KOPT-K1 (cell line): ENCODE measurements around the gene CAPSL.
"Not testable (repeated sequence)": the region's sequence is repeated elsewhere in the genome, so short reads cannot be mapped to it uniquely, and the experiment has no call there.

ENCODE experiments used
- H3K27ac ChIP-seq: fragments of 200-600 bp; sonication (generic); 2 replicates; pipeline ENCODE4 v1.5.1; 2016; ENCODE audit warnings: antibody characterized with exemption, mild to moderate bottlenecking, low read depth, low read length; ENCODE audit not compliant: poor library complexity, severe bottlenecking
- H3K36me3 ChIP-seq: fragments of 200-600 bp; sonication (generic); 2 replicates; pipeline ENCODE4 v1.5.1; 2017; ENCODE audit warnings: antibody characterized with exemption, mild to moderate bottlenecking, low read length, moderate library complexity; ENCODE audit not compliant: insufficient read depth
- H3K9me3 ChIP-seq: fragments of 200-600 bp; sonication (generic); 2 replicates; pipeline ENCODE4 v1.5.1; 2017; ENCODE audit warnings: antibody characterized with exemption, low read length, mild to moderate bottlenecking; ENCODE audit not compliant: insufficient read depth, poor library complexity, severe bottlenecking

The CAPSL gene

GRCh38 chr5:35938568-35939227 is at the start of gene CAPSL:
TSS of gene CAPSL (minus strand) at chr5:35938622. CDS start at chr5:35921120, 17,502 bp downstream.
- H3K36me3 ChIP-seq: no peaks in the 10 kb centered on the region
- H3K27ac ChIP-seq: no peak within 1 kb of the TSS
- H3K9me3 ChIP-seq: no peaks in the 10 kb centered on the region

- Histone ChIP-seq H3K36me3 (no peaks in the 10 kb centered on the region), H3K9me3 (peaks cover 4% of the 10 kb centered on the region), H3K27ac (no peak overlapping the region)
Observed at GRCh38 chr5:35987776-35988175, 49.4 kb upstream of the CAPSL start.

DNA sequence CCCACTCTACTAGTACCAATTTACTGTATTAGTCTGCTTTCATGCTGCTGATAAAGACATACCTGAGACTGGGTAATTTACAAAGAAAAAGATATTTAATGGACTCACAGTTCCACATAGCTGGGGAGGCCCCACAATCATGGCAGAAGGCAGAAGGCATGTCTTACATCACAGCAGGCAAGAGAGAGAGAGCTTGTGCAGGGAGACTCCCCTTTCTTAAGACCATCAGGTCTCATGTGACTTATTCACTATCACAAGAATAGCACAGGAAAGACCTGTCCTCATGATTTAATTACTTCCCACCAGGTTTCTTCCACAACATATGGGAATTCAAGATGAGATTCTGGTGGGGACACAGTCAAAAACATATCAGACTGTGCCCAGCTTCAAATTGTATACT is 41.3 kb upstream of the CAPSL start:
- no peak overlapping the region for H3K27ac ChIP-seq

DNA sequence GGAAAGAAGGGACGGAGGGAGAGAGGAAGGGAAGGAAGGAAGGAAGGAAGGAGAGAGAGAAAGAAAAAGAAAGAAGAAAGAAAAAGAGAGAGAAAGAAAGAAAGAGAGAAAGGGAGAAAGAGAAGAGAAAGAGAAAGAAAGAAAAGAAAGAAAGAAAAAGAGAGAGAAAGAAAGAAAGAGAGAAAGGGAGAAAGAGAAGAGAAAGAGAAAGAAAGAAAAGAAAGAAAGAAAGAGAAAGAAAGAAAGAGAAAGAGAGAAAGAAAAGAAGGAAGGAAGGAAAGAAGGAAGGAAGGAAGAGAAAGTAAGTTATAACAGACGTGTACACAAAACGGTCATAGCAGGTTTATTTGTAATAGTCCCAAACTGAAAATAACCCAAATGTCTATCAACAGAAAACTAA is 38.4 kb upstream of the CAPSL start:
- H3K9me3 ChIP-seq: peaks cover 11% of the 10 kb centered on the region
- H3K27ac ChIP-seq, H3K36me3 ChIP-seq: not testable (repeated sequence)

More for the DNA sequence above, 41.3 kb upstream of the CAPSL start:
- Histone ChIP-seq H3K9me3 (peaks cover 24% of the 10 kb centered on the region), H3K36me3 (no peaks in the 10 kb centered on the region)

- Histone ChIP-seq H3K27ac (no peak overlapping the region), H3K36me3 (no peaks in the 10 kb centered on the region), H3K9me3 (no peaks in the 10 kb centered on the region)
Observed at GRCh38 chr5:35974570-35974969, 36.1 kb upstream of the CAPSL start.

DNA sequence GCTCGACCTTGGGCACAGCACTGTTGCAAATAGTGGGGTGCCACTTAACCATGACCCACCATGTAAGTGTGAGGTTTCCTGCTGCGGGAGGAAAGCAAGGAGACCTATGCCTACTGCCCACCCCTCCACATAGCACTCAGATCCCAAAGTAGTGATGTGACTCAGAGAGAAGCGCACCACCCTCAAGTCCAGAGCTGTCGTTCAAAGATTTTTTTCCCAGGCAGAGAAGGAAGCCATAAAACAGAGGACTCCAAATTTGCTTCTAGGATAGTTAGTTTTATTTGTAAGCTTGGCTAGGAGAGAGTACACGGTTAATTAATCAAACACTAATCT is 33.4 kb upstream of the CAPSL start:
- H3K9me3 ChIP-seq: no peaks in the 10 kb centered on the region
- no peak overlapping the region for H3K27ac ChIP-seq
- H3K36me3 ChIP-seq: no peaks in the 10 kb centered on the region

DNA sequence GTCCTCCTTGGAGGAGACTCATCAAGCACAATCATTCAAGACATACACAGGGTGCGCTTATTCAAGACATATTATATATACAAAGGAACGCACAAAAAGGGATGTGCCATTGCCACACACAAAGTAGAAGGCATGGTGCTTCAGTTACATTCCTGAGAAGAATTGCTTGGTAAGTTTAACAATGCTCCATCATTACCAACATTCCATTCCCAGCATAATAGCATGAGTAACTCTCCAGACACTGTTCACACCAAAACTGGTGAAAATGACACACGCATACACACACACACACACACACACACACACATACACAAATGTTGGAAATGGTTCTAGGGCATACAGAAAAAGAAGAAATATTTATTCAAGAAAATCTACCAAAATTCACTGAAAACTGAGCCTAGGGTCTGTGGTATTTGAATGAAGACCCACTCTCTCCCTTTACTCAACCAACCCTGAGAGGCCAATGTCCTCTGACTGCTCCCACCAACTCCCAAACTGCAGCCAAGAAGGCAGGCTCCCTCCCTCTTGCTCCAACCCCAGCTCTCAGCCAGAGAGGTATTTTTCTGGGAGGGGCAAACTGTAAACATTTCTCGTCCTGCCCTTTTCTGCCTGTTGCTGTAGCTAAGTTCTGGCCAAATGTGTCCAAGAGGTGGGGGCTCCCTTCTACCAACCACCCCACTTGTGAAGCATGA is 32.9 kb upstream of the CAPSL start:
- no peak overlapping the region for H3K27ac ChIP-seq
- no peaks in the 10 kb centered on the region for H3K36me3 ChIP-seq
- H3K9me3 ChIP-seq: no peaks in the 10 kb centered on the region

DNA sequence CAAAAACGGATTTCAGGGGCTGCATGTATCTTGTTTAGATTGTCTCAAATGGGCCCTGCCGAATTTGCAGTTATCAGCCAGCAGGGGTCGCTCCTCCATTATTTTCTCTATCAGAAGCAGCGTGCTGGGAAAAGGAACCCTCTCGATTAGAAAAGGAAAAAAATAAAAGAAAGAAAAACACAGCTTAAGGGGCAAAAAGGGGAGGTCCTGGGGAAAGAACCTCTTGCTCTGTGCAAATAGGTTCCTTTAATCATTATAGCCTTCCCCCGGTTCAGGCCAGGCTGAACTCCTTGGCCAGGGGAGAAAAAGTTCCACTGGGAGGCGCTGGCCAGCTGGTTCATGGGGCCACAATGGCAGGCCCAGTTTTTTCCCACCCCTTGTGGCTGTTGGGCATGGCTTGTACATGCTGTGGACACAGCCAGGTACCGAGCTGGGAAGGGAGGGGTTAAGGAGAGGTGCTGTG is 25.0 kb upstream of the CAPSL start:
- Histone ChIP-seq H3K36me3 (no peaks in the 10 kb centered on the region), H3K9me3 (peaks cover 6% of the 10 kb centered on the region), H3K27ac (no peak overlapping the region)

- Histone ChIP-seq H3K9me3 (peaks cover 6% of the 10 kb centered on the region), H3K27ac (no peak overlapping the region), H3K36me3 (no peaks in the 10 kb centered on the region)
Observed at GRCh38 chr5:35960328-35960727, 21.9 kb upstream of the CAPSL start.

GRCh38 chr5:35956429-35956828 is 18.0 kb upstream of the CAPSL start:
- Histone ChIP-seq H3K9me3 (no peaks in the 10 kb centered on the region), H3K36me3 (no peaks in the 10 kb centered on the region), H3K27ac (no peak overlapping the region)

DNA sequence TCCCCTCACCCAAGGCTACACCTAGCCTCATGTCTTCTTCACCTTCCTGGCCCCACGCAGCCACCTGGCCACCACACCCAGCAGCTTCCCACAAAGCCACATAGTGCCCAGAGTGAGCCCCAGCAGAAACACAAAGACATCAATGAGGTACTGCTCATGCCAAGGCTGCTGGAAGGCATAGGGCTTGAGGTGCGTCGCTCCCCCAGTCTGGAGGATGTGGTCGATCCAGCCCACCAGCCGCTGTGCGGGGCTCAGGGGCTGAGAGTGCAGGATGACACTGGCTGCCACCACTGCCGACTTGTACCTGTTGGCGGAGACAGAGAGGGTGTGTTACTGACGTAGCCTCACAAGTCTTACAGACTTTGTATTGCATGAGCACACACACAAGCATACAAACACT is 15.8 kb upstream of the CAPSL start:
- Histone ChIP-seq H3K9me3 (no peaks in the 10 kb centered on the region), H3K36me3 (no peaks in the 10 kb centered on the region), H3K27ac (no peak overlapping the region)

- Histone ChIP-seq H3K9me3 (no peaks in the 10 kb centered on the region), H3K27ac (no peak overlapping the region), H3K36me3 (no peaks in the 10 kb centered on the region)
Observed at GRCh38 chr5:35947085-35947484, 8.7 kb upstream of the CAPSL start.

DNA sequence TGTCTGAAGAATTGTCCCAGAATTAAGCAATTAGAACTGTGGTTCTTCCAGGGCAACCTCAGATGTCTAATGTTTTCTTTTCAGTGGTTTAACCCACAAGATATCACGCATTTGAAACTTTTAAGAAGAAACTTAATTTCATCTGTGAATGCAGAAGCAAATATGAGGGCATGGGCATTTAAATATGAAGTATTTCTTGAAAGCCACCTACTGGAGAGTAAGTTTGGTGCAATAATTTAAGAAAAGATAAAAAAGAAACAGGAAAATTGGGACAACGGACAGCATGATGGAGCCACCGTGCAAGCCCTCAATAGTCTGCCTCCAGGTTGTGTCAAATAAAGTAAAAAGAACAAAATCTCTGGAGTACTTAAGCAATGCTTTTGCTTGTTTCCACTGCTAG is 1.2 kb upstream of the CAPSL start:
- Histone ChIP-seq H3K27ac (no peak overlapping the region), H3K9me3 (no peaks in the 10 kb centered on the region), H3K36me3 (no peaks in the 10 kb centered on the region)

DNA sequence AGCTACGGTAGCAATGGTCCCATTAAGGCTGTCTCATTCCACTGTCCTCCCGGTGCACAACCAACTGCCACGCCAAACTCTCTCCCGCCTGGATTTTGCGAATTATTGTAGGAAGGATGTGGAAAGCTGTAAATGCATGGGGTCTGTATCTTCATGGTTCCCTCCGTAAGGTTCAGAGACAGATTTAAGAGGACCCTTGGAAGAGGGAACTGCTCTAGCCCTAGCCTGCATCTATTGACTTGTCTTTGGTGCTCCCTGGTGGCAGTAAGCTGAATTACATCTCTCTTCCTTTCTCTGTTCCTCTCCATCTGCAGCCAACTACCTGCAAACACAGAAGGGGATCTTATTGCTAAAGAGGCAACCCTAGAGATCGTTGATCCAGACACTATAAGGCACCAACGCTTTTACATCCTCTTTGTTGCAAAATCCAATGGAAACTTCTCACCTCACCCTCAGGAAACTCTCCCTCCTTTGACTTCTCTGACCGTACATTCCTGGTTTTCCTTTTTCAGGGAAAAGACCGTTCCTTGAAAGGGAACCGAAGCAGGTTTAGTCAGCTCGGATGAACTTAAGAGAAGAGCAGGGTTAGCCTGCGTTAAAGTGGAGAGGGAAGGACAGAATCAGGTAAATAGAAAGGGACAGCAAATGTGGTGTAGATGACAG is 11.9 kb downstream of the CAPSL start:
- H3K9me3 ChIP-seq: no peaks in the 10 kb centered on the region
- H3K36me3 ChIP-seq: no peaks in the 10 kb centered on the region
- H3K27ac ChIP-seq: no peak overlapping the region

- no peaks in the 10 kb centered on the region for H3K9me3 ChIP-seq
- H3K36me3 ChIP-seq: no peaks in the 10 kb centered on the region
- H3K27ac ChIP-seq: no peak overlapping the region
Observed at GRCh38 chr5:35924950-35925722, 13.3 kb downstream of the CAPSL start.
